ENCODE data around the gene ATG7.
"Not testable (repeated sequence)": the region's sequence is repeated elsewhere in the genome, so short reads cannot be mapped to it uniquely, and the experiment has no call there.

The ATG7 gene

DNA sequence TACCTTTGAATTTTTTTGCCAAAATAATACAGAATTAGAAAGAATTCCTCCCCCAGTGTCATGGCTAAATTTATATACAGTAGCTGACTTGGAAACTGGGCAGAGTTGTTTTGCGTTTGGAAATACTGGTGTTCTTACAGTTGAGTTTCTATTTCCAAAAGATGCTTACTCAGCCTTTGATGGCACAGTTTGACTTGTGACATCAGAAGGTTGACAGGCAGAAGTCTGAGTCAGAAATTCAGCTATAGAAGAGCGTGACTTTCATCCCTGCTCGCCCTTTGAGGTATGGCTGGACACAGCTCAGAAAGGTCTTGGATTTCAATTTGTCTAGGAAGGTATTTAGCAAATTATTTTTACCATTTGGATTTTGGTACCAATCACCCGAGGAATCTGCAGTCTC, 195.7 kb downstream of the ATG7 start:
- DNase-seq (ENCODE audit: low read depth) = no peak

DNA sequence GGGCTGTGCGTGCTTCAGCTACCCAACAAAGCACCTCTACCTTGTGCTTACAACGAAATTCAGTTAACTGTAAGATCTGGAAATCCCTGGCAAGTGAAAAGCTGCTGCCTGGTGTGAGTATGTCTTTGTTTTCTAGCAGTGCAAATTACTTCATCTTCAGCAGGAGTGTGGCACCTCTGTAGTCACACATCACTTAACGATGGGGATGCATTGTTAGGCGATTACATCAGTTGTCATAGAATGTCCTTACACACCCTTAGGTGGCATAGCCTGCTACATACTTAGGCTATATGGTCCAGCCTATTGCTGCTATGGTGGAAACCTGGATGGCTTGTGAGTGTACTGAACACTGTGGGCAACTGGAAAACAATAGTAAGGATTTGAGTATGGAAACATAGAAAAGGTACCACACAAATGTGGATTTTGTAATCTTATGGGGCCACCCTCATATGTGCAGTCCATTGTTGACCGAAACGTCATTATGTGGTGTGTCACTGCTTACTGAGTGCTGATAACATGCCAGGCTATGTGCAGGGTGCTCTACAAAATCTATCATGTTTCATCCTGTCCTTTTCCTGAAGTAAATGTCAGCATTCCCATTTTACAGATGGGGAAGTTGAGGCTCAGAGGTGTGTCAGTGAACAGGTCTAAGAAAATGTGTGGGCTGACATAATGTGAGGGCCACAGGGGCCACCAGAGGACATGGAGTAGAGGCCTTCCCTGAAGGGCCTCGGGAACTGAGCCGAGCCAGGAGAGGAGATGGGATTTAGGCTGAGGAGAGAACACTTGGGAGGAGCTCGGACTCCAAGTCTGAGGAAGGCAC, 198.0 kb downstream of the ATG7 start:
- no peak for DNase-seq (ENCODE audit: low read depth)

DNA sequence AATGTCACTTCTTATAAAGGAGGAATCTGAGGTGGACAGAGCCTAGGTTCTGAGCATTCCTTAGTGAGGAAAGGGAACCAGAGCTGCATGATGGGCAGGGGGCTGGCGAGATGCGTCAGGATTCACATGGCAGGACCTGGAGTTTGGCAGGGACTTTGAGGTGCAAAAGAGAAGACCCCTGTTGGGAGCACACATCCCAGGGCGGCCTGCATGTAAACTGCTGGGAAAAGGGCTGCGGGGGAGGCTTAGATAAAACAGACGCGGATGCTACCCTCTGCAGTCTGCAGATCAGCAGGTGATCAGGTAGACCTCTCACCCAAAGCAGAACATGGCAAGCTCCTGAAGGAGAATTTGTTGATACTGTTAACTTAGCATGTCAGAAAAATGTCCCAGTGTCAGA, 203.1 kb downstream of the ATG7 start:
- no peak for DNase-seq (ENCODE audit: low read depth)

DNA sequence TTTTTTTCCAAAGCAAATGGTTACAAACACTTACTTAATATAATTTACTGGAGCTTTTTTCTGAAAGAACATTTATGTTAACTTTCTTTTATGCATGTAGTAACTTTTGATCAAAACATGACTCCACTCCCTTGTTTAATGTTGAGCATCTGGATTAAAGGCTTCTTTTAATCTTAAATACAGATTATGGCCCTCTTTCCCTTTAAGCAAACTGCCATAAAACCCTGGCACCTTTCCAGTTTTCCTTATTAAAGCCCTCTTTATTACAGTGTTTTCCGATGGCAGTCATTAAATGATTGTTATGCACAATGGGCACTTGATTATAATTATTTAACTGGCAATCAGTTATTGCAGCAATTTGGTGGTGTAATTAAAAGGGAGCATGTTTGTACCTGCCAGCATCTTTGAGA, 204.5 kb downstream of the ATG7 start:
- no peak for DNase-seq (ENCODE audit: low read depth)

DNA sequence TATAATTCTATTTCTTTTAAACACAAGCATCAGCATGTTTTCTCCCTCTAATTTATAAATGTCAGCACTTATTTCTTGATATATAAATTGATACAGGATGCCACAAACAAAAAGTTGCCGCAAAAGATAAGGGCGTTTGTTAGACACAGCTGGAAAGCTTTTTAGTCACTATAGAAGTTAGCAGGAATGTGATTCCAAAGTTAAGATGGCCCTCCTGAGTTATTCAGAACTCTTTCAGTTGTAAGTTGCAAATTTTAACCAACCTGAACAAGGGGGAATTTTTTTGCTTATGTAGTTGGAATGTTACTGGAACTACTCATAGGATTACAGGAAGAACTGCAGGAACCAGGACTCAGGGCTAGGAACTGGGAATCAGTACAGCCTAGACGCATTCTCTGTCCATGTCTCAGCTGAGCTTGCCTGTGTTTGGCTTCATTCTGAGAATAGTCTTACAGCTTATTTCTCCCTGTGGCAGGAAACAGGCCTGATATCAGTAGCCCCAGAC, 205.3 kb downstream of the ATG7 start:
- no peak for DNase-seq (ENCODE audit: low read depth)

DNA sequence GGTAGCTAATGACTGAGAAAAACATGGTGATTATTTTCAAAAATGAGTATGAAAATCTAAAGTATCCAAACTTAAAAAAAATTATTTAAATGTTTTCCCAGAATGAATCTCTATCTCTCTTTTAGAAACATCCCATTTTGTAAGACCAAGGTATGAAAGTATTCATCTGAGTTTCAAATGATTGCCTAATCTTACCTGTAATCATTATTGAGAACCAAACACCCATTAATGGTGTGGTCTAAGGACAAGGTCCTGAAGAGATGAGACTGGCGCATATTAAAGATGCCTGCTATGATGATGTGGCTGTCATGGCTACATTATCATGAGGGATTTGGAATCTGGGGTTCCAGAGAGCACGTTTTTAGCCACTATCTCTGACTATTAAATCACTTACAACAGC, 206.0 kb downstream of the ATG7 start:
- DNase-seq (ENCODE audit: low read depth) = no peak

DNA sequence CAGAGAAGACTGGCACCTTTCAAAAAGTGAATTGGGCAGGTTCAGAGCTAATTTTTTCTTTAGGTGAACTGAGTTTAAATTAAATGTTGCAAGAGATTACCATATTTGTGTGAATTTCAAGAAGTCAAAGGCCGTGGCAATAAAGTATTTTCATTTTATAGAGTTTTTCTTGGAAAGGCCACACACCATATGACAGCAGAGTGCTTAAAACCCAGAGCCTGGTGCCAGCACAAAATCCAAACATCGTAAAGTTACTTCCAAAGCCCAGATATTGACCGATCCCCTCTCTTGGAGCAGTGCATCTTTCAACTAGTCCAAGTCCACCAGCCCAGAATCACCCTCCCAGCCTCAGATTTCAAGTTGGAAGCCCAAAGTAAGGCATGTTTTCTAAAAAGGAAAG, 207.0 kb downstream of the ATG7 start:
- DNase-seq (ENCODE audit: low read depth) = no peak

DNA sequence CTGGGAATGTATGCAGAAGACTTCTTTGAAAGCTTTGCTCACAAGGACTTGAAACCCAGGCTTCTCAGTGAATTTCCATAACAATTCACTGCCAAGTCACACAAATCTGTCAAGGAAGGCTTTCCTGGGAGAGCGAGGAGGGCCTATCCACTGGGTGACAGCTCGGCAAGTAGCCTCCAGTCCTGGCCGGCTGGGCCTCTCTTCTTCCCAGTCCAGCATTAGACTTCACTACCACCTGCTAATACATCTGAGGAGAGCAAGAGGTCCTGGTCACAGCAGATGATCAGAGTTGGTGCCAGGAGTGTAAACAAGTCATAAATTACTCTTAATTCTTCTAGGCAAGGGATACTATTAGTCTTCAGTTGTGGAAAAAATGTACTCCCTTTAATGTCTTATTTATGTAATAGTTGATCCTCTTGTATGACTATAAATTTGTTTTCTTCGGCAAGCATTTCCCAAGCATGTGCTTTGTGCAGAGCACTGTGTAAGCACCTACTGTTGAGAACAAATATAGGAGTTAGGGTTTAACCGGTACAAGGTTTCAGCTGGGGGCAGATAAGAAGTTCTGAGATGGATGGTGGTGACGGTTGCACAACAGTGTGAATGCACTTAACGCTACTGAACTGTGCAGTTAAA, 208.6 kb downstream of the ATG7 start:
- no peak for DNase-seq (ENCODE audit: low read depth)

DNA sequence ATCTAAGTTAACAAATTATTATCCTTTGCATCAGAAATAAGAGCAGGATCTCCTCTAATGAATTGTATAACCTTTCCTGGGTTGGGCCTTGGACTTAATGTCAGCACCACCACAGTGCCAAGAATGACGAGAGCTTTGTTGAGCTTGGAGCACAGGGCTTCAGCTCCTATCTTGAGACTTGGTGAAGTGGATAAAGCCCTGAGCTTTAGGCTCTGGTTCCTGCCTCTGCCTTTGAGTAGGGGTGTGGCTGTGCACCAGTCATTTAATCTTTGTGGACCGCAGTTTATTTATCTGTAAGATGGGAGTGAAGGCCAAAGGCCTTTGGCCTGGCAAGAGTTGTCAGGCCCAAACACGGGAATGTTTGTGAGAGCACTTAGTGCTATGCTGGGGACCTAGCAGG, 209.4 kb downstream of the ATG7 start:
- no peak for DNase-seq (ENCODE audit: low read depth)

DNA sequence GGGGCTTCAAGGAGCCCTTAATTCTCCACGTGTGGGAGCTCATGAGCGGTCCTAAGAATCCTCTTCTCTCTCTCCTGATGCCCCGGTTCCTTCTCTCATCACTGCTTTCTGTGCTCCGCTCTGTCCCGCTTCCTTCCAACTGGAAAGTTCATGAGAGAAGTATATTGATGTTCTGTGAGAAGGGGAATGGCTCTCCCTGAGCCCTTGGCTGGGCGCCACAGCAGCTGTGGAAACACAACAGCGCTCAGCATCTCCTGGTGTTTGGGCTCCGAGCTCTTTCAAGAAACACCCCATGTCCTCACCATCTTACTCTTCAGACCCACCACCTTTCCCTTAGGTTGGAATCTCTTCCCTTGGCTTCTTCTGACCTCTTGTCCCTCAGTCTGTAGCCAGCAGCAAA, 209.8 kb downstream of the ATG7 start:
- no peak for DNase-seq (ENCODE audit: low read depth)

DNA sequence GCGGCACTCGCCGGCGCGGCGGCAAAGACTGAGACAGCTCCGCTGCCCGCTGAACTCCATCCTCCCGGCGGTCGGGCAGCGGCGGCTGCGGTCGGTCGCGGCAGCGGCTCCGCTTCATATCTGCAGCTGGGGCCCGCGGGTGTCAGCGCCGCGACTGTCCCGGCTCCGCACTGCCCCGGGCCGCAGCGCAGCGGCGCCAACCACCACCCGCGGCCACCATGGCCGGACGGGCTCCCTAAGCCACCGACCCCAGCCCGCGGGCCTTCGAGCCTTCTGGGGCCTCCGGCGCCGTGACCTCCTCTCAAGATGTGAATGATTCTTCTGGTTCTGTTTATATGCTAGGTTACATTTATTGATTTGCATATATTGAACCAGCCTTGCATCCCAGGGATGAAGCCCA, 216.2 kb downstream of the ATG7 start:
- DNase-seq (ENCODE audit: low read depth) = not testable (repeated sequence)

DNA sequence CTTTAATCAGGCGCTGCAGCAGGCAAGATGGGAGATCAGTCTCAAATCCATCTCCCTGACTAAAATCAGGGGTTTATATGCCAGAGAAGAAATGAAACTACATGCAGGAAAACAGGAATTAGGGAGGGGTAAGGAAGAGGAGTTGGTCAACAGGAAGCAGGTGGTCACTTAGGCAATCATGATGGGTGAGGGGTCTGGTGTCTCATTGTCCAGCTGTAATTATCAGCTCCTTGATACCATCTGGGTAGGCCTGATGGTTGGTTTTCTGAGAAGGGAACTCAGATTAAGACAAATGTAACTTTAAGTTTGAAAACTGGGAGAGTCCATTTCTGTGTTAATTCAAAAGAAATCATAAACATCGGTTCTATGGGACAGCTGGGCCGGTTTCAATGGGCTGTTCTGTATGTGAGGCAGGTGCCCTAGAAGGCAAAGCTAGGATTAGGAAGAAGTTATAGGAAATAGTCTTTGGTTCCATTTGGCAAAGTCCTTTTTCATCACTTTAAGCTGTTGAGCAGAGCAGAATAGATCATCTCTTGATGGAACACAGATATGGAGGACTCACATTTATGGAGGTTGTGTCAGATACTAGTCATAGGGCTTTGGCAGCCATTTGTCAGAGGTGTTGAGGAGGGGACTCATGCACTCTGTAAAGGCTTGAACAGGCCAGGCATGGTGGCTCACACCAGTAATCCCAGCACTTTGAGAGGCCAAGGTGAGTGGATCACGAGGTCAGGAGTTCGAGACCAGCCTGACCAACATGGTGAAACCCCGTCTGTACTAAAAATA, 222.1 kb downstream of the ATG7 start:
- no peak for DNase-seq (ENCODE audit: low read depth)

DNA sequence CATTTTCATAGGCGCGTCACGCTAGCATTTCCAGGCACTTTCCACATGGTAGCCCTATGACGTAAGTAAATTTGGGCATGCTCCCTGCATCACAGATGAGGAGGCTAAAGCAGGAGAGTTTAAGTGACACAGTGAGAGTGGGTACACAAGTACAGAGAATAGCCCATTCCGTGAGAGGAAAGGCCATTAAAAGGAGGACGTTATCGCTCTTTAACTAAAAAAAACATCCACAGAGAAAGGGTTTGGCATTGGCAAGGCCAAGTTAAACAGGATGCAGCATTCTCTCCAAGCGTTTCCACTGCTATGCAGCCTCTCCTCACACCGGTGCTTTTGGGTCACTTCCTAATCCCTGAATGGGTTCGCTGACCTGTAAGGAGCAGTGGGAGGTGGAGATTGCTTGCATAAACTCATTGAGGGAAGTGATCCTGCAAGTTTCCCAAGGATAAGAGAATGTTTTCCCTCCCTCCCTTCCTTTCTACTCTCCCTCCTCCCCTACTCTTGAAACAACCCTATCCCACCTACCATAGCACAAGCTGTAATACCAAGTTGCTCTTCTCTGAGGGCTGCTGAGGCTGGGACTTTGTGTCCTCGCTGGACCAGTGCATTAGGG, 223.9 kb downstream of the ATG7 start:
- DNase-seq (ENCODE audit: low read depth) = no peak

DNA sequence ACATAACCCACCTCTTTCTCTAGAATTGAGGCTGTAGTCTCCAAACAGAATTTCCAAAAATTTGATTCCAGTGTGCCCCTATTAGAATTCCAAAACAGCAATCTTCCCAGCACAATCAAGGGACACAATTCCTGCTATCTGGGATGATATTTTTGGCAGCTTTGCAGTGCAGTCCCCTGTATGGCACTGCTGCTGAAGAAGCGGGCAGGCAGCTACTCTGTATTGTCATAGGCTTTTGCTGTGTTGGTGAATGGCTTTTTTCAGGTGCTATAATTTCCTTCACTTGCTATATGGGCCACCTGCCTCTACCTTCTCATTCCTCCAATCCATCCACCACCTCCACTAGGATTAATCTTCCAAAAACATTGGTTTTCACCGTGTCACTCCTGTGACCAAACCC, 226.0 kb downstream of the ATG7 start:
- no peak for DNase-seq (ENCODE audit: low read depth)

DNA sequence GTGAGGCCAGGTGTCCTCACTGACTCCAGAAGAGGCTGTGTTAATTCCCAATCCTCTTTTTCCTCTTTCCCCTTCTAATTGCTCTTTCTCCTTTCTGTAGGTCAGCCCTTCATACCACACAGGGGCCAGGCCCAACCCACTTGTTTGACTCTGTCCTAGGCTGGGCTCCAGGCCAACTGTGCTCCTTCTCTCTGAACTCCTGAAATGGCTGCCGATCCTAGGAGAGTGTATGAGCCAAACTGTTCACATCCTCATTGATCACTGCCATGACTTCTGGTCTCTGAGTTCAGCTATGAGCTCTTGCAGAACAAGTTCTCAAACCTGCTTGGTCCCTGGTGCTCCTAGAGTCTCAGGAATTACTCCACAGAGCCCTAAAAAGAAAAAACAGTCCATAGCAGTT, 226.4 kb downstream of the ATG7 start:
- no peak for DNase-seq (ENCODE audit: low read depth)

DNA sequence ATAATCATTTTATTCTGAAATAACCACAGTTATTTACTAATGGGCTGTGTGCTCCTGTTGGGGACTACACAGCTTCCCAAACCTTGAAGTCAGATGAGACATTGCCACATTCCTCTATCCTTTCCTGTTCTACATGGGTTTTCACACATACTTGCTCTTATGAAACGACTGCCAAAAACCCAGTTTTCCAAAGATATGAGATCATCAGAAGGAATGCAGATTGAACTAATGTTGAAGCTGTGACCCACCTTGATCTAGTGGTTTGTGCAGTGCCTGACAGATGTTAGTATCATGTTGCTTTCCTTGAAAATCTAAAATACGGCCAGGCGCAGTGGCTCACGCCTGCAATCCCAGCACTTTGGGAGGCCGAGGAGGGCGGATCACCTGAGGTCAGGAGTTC, 226.9 kb downstream of the ATG7 start:
- DNase-seq (ENCODE audit: low read depth) = no peak

DNA sequence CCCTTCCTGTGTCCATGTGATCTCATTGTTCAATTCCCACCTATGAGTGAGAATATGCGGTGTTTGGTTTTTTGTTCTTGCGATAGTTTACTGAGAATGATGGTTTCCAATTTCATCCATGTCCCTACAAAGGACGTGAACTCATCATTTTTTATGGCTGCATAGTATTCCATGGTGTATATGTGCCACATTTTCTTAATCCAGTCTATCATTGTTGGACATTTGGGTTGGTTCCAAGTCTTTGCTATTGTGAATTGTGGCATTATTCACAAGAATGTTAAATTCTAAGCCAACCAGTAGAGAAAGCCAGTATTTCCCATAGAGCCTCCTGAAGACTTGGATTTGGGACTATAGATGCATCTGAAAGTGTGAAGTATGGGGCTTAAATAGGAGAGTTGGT, 230.2 kb downstream of the ATG7 start:
- DNase-seq (ENCODE audit: low read depth) = not testable (repeated sequence)

DNA sequence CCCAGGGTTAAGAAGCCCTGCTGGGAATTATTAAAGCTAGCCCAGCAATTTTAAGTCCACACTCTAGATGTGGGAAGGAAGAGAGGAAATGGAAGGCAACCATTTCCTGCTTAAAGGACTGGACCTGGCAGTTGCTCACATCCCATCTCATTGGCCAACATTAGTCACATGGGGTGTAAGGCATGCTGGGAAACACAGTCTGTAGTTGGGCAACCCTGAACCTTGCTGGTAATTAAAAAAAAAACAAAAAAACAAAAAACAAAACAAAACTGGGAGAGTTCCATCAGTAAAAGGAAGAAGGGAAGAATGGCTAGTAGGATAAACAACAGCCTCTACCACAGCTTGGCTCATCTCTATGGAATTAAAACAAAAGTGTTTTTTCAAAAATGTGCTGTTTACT, 235.5 kb downstream of the ATG7 start:
- no peak for DNase-seq (ENCODE audit: low read depth)

DNA sequence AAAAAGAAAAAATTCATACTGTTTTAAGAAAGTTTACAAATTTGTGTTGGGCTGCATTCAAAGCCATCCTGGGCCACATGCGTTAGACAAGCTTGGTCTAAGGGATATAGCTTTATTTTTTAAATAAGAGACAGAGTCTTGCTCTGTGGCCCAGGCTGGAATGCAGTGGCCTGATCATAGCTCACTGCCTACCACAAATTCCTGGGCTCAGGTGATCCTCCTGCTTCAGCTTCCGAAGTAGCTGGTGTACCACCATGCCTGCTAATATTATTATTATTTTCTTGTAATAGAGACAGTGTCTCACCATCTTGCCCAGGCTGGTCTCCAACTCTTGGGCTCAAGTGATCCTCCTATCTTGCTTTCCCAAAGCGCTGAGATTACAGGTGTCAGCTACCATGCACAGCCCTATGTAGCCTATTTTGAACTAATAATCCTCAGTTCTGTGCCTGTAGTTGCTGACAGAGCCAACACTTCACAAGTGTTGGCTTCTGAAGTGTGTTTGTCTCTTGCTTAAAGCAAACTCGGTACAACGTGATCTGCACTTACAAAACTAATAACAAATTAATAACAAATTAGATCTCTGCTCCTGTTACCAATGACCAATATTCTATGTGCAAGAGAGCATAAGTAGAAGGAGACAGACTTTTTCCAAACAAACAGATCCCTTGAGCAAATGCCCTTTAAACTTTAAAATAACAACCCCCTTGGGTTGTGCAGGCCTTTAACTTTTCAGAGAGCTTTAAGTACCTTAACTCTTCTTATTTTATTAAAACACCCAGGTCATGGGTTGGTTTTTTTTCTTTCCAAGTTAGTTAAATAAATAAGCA, 236.4 kb downstream of the ATG7 start:
- DNase-seq (ENCODE audit: low read depth) = no peak

DNA sequence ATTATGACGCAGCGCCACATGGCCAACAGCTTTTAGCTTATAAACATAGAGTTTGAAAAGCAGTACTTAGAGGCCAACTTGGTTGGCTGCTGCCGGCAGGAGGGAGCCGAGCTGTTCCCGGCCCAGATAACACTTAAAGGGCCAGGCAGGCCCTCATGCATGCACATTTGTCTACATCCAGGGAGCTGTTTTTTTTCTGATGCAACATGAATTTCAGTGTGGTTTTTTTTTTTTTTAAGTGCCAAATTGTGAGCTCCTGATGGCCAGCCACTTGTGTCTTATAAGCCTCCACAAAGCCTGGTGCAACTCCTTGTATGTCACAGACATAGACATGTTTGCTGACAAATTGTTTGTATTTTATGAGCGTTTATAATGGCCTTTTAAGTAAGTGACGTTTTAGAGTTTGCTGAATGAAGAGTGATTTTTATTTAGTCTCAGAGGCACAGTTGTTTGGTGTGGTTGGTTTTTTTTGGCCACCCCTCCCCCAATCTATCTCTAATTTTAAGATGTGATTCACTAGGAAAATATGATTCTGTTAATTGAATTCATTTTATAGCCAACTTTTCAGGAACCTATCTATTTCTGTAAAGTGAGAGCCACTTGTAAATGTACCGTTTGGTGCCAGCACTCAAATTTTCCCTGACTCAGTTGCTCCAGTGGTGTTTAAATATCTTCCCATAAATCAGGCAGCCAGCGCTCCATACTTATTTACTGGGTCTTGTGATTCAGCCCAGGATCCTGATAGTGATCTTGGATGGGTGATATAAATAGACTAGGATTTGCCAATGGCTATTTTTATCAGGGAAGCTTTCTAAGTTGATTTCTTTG, 237.2 kb downstream of the ATG7 start:
- no peak for DNase-seq (ENCODE audit: low read depth)

DNA sequence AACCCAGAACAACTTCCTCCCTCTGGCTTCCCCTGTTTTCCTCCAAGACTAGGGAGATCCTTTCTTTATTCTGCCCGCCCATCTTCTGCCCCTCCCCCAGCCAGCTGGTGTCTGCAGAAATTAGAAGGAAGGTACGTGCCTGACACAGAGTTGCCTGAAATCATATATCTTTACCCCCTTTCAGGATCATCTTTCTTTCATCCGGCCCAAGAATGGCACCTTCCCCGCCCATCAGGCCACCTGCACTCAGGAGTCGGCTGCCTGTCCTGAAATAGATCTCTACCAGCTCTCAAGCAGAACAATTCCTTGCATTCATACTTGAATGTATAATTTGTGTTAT, 237.8 kb downstream of the ATG7 start:
- DNase-seq (ENCODE audit: low read depth) = no peak
